ENCODE measurements around the gene TANC1. TPM values are rescaled to one million over a fixed set of nuclear protein-coding genes. Genes with fewer than 3 reads are reported as not detected.

Gene TANC1
- total RNA-seq, 1 experiment from 2014 or later: 2.5 TPM

DNA sequence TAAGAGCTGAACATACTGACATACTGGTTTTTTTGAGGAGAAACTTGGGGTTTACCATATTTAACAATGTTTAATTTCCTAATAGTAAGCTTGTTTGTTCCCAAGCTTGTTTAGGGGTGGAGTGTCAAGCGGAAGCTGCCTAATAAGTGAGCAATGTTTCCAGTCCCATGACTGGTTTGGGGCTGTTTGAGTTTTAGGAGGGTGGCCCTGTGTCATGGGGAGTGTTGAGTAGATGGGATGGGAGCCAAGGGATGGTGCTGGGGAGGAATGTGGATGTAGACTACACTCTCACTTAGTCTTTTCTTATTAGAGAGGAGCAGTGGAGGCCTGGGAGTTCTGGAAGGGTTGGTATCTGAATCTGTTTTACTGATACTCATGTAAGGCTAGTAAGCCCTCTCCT lies 128.5 kb downstream of the TANC1 start:
- H3K56ac ChIP-seq (ENCODE audit: insufficient read length, low read depth, low read length): no peak overlapping the region
- H3K4ac ChIP-seq (ENCODE audit: low read depth, low read length): no peak overlapping the region
- H3K14ac ChIP-seq (ENCODE audit: insufficient read depth, low read length): no peak overlapping the region
- H3K79me1 ChIP-seq (ENCODE audit: insufficient read depth, low read depth, low read length, poor library complexity, severe bottlenecking): no peaks in the 10 kb centered on the region
- no peak overlapping the region for H3K27ac ChIP-seq (ENCODE audit: insufficient read length, low read depth, low read length)
- DNase-seq: no peak
- H4K8ac ChIP-seq (replicated peaks; ENCODE audit: insufficient read length, low read depth, low read length): no peak overlapping the region
- no peaks in the 10 kb centered on the region for H3K9me3 ChIP-seq (ENCODE audit: control insufficient read depth, low read depth, low read length)
- no peaks in the 10 kb centered on the region for H4K20me1 ChIP-seq (ENCODE audit: control insufficient read depth, insufficient read depth, insufficient read length)
- no peak overlapping the region for H2BK12ac ChIP-seq (ENCODE audit: insufficient read length, low read depth, low read length)
- no peak overlapping the region for H3K4me2 ChIP-seq (ENCODE audit: insufficient read depth, insufficient read length, low read length)
- TF ChIP-seq, protein P1, sequence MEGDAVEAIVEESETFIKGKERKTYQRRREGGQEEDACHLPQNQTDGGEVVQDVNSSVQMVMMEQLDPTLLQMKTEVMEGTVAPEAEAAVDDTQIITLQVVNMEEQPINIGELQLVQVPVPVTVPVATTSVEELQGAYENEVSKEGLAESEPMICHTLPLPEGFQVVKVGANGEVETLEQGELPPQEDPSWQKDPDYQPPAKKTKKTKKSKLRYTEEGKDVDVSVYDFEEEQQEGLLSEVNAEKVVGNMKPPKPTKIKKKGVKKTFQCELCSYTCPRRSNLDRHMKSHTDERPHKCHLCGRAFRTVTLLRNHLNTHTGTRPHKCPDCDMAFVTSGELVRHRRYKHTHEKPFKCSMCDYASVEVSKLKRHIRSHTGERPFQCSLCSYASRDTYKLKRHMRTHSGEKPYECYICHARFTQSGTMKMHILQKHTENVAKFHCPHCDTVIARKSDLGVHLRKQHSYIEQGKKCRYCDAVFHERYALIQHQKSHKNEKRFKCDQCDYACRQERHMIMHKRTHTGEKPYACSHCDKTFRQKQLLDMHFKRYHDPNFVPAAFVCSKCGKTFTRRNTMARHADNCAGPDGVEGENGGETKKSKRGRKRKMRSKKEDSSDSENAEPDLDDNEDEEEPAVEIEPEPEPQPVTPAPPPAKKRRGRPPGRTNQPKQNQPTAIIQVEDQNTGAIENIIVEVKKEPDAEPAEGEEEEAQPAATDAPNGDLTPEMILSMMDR (conservative IDR thresholded peaks at IDR 0.05): no peak
- Mint-ChIP-seq H3K27ac (no peak overlapping the region), H3K9me3 (peaks cover 12 to 13% of the 10 kb centered on the region in 2 experiments), H3K36me3 (ENCODE audit: insufficient read depth in 1 of 3, low read depth in 3 of 3) (peaks cover 4 to 14% (median 9%) of the 10 kb centered on the region in 3 experiments; a peak in 6 of 7 replicates), H3K4me1 (peaks cover 2 to 3% of the 10 kb centered on the region in 2 experiments; a peak in 1 of 4 replicates), H3K4me3 (no peak overlapping the region), H3K27me3 (ENCODE audit: low read depth) (no peaks in the 10 kb centered on the region; the same call in none of the 2 replicates)
- H3K23me2 ChIP-seq (ENCODE audit: insufficient read length, low read depth, low read length, poor library complexity, severe bottlenecking): no peaks in the 10 kb centered on the region
- no peak overlapping the region for H2AFZ ChIP-seq (ENCODE audit: low read length)
- H2BK5ac ChIP-seq (ENCODE audit: insufficient read length, low read length): no peak overlapping the region
- H2AK5ac ChIP-seq (ENCODE audit: insufficient read length, low read length): no peak overlapping the region
- WGBS (ENCODE audit: extremely low coverage, insufficient read length, low lambda C conversion rate): no CpG with 5 or more reads among the region's 1 CpG
- no peak overlapping the region for H4K91ac ChIP-seq (ENCODE audit: insufficient read length, low read depth, low read length)
- no peak overlapping the region for H3K9ac ChIP-seq (ENCODE audit: extremely low read depth, insufficient read length, low read length)
- no peak overlapping the region for H3K23ac ChIP-seq (ENCODE audit: insufficient read length, low read depth, low read length)
- no peak overlapping the region for H2BK120ac ChIP-seq (ENCODE audit: low read depth, low read length, poor library complexity, severe bottlenecking)
- no peaks in the 10 kb centered on the region for H3K27me3 ChIP-seq (ENCODE audit: insufficient read depth, low read length)
- no peak overlapping the region for H3T11ph ChIP-seq (ENCODE audit: low read length)
- H3K18ac ChIP-seq (ENCODE audit: insufficient read length, low read depth, low read length): no peak overlapping the region
- no peak overlapping the region for H2BK15ac ChIP-seq (ENCODE audit: low read depth, low read length)
- no peak overlapping the region for H2BK20ac ChIP-seq (ENCODE audit: low read depth, low read length, poor library complexity, severe bottlenecking)
- no peaks in the 10 kb centered on the region for H3K79me2 ChIP-seq (ENCODE audit: insufficient read depth, low read length)
- no peaks in the 10 kb centered on the region for H3K4me1 ChIP-seq (ENCODE audit: insufficient read depth, low read length)
- H4K5ac ChIP-seq (ENCODE audit: insufficient read length, low read depth, low read length): no peak overlapping the region
